NOMO-1 treated with DMSO at 0.1 percent for 48 hours (cell line): ENCODE data around the gene MBOAT2.

ENCODE experiments used
- DNase-seq: peaks from one replicate; lab custom pipeline; 2025; ENCODE audit not compliant: unreplicated experiment; lab: John Stamatoyannopoulos, UW

MBOAT2 gene

DNA sequence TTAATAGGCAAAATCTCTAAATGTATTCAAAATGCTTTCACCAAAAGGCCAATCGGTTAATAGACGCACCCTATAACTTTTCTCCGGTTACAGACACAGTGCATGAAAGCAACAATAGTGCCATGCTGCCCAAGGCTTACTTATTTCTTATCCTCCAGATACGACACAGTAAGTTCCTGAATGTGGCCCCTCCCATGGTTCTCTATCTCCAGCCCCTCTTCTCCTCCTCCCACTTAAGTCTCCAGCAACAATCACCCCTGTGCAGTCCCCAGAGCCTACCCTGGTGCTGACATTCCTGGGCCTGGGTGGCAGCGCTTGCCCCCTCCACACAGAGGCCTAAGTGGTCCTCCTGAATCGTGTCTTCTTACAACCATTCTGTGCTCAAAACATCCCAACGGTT, 169.6 kb downstream of the MBOAT2 start:
- DNase-seq: no peak

DNA sequence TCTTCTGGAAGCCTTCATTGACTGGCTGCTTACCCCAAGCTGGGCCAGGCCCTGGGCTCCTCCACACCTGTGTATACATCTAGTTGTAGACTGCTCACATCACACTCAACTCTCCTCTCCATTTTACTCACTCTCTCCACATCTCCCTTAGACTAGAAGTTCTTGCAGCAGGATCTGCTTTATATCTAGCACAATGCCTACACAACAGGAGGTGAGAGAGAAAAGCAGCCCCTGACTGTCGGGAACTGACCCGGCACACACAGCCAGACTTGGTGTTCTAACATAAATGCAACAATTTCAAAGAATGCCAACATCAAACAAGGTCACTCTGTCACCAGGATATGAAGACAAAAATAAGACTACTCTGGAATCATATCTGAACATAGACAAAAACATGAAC, 172.0 kb downstream of the MBOAT2 start:
- DNase-seq: no peak

DNA sequence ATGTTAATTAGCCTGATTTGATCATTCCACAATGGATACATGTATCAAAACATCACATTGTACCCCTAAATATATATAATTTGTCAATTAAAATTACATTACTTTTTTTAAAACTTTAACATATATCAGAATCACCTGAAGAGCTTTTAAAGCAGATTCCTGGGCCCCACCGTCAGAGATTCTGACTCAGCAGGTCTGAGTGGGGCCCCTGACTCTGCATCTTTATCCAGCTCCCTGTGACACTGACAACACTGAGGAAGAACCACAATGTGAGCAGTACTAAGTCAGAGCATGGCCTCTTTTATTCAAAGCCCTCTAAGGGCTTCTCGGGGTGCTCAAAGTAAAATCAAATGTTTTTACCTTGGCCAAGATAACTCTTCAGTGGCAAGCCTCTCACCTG, 175.8 kb downstream of the MBOAT2 start:
- DNase-seq: no peak

DNA sequence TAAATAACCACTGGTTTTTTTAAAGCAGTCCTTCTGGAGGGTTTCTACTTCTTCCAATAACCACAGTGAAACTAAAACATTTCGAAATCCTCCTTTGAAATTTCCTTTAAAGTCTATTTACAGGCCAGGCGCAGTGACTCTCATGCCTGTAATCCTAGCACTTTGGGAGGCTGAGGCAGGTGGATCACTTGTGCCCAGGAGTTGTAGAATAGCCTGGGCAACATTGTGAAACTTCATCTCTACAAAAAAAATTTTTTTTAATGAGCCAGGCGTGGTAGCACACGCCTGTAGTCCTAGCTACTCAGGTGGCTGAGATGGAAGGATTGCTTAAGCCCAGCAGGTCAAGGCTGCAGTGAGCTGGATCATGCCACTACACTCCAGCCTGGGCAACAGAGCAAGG, 181.3 kb downstream of the MBOAT2 start:
- DNase-seq: peak; percentile 40

DNA sequence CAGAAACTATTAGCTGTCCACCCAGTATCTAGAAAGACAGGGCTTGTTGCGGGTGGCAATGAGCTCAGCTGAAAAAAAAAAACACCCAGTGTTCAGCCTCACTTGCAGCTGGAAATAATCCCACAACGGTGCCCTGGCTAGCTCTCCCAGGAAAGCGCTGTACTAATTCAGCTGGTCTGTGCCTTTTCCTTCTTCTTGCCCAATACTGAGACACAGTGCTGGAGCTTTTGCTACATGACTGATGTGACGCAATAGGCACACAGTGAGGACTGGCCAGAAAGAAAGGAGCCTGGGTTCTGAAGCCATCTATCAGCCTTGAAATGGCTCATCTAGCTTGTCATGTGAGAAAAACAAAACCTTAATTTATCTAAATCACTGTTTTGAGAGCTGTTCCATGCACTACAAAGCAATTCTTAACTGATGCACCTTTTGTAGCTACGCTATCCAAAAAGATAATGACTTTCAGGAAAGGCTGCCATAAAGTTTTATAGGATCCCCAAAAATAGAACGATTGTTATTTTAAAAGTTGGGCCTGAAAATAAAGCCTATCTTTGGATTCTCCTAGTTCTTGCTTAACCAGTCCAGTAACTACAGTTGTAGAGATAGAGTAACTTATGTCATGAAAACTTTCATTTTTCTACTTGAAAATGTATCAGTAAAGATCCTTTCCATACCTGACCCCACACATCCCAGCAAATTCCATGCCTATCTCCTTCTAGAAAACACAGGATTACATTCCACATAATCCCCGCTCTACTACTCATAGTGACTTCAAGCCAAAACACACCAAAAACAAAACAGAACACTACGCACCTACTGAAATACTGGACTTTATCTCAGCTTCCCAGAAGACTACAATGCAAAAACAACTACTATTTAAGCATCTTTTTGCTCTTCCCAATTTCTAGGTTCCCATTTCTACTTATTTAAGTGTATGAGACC, 181.9 kb downstream of the MBOAT2 start:
- DNase-seq: peak; percentile 56

DNA sequence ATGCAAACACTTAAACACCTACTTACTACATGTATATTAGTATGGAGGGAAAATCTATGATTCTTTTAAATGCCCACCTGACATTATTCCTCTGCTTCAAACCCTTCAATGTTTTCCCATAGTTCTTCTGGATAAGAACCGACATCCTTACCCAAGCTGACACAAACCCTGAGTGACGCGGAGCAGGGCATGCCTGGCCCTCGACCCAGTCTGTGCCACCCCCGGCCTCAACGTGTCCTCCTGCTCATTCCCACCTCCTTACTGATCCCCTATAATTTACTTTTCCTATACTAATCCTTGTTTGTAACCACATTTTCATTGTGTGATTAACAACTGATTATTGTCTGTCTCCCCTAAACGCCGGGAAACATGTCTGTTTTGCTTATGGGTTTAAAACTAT, 183.5 kb downstream of the MBOAT2 start:
- DNase-seq: no peak

DNA sequence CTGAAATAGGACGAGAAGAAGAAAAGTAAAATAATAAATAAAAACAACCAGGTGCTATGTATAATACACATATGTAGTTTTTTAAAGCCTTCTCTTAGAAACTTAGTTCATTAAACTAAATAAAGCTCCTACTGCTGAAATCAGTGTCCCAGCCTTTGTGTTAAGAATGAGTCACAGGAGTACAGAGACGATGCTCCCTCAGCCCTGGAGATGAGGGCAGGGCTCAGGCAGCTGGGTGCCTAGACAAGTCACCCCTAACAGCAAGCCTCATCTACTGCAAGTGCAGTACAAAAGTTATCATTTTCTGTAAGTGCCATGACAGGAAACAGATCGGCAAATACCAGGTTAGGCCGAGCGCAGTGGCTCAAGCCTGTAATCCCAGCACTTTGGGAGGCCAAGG, 184.3 kb downstream of the MBOAT2 start:
- no peak for DNase-seq

DNA sequence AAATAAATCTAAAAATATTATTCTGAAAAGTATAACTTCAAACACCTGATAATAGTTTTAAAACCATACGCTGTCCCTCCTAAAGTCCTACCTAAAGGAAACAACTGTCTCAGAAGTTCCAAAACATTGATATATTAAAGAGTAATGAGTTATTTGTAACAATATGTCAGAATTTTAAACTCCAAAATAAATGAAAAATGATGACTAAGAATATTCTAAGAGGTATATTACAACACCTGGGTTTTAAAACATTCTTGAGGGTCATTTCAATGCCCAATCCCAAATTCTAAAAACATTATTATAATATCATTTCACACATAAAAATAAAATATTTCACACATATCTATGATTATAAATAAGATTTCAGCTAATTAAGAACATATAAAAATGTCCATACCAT, 186.3 kb downstream of the MBOAT2 start:
- no peak for DNase-seq

DNA sequence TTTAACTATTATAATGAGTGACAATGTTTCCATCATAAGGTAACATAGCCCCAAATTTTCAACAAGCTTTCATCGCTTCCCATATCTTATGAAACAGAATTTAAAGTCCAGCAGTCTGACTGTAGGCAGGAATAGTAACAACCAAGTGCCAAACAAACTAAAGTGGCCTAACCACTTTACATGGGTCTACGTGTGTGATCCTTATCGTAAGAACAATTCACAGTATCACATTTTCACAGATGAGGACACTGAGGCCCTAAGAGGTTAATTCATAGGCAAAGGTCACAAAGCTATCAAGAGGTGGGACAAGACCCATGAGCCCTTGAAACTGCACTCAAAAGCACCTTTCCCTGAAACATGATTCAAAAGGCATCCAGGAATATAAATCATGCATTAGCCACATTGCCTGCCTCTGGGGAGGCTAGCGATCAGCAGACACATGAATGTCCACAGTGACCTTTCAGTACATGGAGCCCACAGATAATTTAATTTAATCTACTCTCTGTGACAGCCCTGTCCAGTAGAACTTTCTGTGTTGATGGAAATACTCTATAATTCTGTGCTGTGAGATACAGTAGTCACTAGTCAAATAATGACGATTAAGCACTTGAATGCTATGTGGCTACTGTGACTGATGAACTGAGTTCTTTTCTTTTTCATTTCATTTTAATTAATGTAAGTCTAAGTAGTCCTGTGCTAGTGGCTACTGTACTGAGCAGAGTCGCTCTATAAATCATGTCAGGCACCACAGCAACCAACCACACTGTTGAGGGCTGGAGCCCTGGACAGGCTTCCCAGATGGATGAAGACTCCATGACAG, 196.4 kb downstream of the MBOAT2 start:
- no peak for DNase-seq

DNA sequence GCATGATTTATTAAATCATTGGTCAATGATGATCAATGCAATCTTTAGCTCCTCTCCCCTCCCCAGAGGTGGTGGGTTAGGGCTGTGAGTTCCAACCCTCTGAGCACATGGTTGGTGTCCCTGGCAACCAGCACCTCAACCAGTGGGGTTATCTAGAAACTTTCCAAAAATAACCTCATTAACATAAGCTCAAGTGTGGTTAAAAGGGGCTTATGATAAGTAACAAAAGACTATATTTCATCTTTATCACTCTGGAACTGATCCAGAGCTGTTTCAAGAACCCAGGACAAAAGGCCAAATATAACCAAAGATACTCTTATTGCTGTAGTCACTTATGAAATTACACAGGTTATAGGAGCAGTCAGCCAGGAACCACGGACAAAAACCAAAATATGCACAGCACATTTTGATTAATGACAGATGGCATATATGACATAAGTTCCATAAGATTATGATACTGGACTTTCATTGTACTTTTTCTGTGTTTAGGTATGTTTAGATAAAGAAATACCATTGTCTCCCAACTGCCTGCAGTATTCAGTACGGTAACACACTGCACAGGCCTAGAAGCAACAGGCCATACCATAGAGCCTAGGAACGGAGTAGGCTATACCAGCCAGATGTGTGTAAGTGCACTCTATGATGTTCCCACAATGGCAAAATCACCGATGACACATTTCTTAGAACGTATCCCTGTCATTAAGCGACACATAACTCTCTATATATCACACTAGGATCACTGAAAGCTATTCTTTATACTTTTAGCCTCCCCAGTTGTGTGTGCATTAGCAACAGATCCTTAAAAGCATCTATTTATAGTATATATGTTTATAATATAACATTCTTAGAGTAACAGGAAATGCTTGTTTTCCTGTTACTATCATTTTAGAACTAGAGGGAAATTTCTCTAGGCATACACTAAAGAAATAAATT, 197.9 kb downstream of the MBOAT2 start:
- DNase-seq: no peak

DNA sequence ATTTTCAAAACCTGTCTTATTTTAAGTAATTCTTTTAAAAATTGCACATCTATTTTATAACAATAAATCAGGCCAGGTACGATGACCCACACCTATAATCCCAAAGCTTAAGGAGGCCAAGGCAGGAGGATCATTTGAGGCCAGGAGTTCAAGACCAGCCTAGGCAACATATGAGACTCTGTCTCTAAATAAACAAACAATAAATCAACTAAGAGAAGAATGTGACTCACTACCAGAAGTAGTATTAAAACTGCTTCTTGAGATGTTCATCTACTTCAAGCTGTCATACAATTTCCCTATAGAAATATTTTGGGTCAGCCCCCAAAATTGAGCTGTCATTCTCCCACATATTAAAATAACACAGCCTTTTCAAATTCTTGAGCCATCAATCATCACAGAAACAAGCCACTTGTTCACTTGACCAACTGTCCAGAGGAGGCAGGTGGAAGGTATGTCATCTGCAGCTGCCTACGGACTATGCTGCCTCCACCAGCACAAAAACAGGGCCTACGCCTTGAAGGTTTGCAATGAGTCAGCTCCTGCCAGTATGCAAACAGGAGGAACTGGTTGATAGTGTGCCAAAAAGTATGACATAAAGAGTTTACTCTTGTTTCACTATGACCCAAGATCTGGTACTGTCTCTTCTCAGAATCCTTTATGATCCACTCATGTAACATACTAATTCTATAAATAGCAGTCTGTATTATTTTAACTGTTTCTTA, 199.7 kb downstream of the MBOAT2 start:
- DNase-seq: no peak

DNA sequence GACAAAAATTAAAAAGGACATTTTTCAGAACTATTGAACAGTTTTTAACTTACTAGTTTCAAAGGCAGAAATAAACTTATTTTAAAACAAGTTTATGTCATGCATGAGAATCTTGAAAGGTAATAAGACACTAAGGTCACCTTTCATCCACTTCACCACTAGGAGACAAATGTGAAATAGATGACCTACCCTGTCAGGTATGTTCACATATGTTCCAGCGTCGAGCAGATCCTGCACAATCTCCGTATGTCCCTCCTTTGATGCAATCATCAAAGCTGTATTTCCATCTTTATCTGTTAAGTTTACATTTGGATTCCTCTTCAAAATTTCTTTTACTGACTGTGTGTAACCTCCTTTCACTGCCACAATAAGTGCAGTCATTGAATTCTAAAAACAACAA, 200.7 kb downstream of the MBOAT2 start:
- no peak for DNase-seq
